ENCODE results near the gene MICB. TPM values are rescaled to one million over a fixed set of nuclear protein-coding genes. Genes with fewer than 3 reads are reported as not detected.

MICB gene
- 6.2 to 8.4 TPM (median 7.1 TPM) in 5 replicates for total RNA-seq (2022; extraction: Qiagen RNA extraction; ENCODE audit: low read depth)

DNA sequence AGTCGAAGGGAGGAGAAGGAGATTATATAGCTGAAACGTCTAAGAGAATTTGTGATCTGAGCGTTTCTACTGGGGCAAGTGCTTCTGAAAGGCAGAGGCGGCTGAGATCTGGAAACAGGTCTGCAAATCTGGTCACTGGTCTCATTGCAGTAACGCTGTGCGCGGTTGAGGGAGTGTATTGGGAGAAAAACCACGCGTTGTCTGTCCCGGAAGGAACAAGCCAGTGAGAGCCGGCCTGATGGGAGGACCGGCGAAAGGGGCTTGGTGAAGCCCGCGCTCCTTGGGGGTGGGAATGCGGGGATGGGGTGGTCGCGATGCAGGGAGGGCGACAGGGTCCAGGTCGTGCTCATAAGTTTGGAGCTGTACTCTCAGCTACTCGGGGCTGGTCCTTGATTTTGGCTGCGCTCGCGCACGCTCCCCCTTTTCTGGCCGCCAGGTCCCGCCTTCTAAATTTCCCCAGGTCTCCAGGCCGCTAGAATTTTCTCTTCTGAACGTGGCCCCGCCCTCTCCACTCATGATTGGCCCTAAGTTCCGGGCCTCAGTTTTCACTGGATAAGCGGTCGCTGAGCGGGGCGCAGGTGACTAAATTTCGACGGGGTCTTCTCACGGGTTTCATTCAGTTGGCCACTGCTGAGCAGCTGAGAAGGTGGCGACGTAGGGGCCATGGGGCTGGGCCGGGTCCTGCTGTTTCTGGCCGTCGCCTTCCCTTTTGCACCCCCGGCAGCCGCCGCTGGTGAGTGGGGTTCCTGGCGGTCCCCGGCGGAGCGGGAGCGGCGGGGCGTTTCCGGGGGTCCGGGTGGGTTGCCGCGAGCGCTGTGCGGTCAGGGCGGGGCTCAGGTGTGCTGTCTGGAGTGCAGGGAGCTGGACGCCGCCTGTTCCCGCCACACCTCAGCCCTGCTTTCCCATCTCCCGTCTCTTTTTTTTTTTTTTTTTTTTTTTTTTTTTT, at the start of gene MICB:
Gene MICB (plus strand): TSS at position 615 of the 946 bp plus-strand sequence. CDS start 49 bp downstream, at position 664.

DNA sequence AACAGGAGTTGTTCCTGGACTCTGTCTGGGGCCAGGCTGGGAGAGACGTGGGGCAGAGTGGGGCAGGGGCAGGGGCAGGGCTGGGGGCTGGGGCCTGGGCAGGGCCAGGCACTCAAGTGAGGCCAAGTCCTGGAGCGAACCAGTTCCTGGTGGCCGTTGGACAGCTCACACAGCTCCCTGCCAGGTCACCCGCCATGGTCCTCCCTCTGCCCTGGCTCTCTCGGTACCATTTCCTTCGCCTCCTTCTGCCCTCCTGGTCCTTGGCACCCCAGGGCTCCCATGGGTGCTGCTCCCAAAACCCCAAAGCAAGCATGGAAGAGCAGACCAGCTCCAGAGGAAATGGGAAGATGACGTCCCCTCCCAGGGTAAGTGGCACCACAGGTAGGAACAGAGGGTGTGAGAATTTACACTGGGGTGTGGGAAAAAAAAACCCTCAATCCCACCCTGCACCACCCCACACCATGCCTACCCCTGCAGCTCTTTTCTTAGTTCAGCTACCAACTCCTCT, 30.9 kb downstream of the MICB start, which contains the start of gene MCCD1:
Gene MCCD1 (plus strand): TSS at position 142 of the 508 bp plus-strand sequence. CDS start 53 bp downstream, at position 195.

DNA sequence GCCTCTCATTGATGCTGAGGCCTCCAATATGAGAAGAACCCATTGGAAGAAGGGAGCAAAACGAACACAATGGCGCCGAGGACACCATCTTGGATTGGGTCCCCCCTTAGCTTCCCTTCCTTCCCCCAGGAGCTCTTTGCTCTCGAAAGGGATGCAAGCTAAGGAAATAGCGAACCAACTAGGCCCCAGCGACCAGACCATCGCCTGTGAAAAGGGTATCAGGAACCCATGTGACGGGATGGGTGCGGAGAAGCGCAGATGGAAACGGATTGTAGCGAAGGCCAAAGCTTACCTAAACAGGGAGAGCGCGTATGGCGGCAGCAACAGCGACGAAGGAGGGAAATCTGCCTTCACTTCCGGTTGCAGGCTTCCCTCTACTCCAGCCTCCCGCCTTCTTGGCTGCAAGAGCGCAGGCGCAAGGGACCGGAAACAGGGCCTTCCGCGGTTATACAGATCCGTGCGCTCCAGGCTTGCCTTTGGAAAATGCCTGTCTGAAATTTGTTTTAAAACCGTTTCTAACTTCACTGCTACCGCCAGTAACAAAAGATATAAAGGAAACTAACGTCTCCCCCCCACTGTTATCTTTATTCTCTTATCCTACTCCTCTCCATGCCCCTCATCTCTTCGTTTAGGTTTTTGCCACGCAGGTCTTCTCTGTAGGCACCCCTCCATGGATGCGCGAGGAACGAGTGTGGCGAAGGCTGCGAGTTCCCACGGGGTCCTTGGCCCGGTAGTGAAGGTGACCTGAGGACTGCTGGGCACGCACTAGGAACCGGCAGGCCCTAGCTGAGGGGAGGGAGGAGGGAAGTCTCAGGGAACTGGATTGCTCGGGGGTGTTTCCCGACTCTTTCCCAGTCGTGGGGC, 43.9 kb downstream of the MICB start, which contains the start of gene DDX39B:
Gene DDX39B (minus strand): TSS at position 346 of the 864 bp plus-strand sequence. CDS start 1,471 bp downstream, outside the sequence.

DNA sequence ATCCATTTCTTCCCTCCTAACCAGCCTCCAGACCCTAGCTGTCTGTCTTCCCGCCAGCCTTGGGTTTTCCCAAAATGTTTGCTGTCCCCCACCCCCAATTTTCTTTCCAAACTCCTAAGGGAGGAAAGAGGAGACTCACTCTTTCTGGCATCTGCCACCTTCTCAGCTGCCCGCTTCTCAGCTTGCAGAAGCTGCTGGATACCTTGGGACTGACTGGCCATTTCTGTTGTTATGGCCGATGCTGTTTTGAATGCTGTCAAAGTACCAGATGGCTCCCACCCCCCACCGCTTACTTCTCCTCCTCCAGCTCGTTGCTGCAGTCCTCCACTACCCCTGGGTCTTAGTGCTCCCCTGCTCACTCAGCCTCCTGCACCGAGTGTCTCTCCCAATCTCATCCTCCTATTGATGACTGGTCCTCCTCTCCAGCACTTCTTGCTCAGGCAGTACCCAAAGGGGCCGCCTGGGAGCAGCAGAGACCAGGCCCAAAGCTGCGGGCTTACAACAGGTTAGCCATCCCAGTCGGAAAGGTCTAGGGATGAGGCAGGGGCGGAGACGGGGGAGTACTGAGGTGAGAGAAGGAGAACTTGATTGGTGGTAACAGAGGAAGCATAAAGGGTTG, 48.5 kb downstream of the MICB start, which contains the start of gene ATP6V1G2:
Gene ATP6V1G2 (minus strand): TSS at position 270 of the 619 bp plus-strand sequence. CDS start 49 bp downstream, at position 221.

DNA sequence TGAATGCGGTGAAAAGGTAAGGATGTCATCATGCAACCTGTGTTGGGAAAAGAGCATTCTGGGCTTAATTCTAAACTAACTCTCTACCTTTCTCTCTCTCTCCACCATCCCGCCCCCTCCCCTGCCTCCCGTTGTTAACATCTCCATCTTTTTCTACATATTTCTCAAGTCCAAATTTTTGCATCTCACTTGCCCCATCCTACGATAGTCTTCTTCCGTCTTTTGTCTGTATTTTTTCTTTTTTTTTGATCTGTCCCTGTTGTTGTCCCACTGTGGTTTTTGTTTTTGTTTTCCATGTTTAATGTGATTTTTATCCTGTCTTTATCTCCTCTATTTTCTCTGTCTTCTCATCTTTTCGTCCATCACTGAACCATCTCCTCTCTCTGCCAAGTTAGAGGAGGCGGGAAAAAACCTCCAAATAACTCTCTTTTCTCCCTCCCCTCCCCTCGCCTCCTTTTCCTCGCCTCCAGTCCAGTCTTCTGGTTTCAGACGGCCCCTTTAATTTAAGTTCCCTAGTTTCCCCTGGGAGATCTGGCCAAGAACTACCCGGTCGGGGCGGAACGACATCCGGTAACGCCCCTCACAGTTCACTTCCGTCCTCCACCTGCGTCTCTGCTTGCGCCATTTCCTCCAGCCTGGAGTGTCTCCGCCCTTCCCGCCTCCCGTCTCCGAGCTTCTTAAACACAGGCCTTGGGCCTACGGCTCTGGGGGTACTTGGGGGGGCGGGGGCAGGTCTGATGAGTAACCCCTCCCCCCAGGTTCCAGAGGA, 49.2 kb downstream of the MICB start, which contains the start of gene NFKBIL1:
Gene NFKBIL1 (plus strand): TSS at position 651 of the 769 bp plus-strand sequence. CDS start 87 bp downstream, at position 738.

Other genes with a start within 250 kb of the MICB start
- gene HLA-C, start 226.1 kb upstream of the MICB start, total RNA-seq (2022; extraction: Qiagen RNA extraction; ENCODE audit: low read depth) = 46.6 to 55.0 TPM (median 51.9 TPM) in 5 replicates
- gene HLA-B, start 141.0 kb upstream of the MICB start, total RNA-seq (2022; extraction: Qiagen RNA extraction; ENCODE audit: low read depth) = 19.9 to 38.0 TPM (median 25.5 TPM) in 5 replicates
- gene MICA, start 94.5 kb upstream of the MICB start, total RNA-seq (2022; extraction: Qiagen RNA extraction; ENCODE audit: low read depth) = 28.4 to 32.1 TPM (median 31.4 TPM) in 5 replicates
- not detected in 5 replicates for gene MCCD1, start 30.8 kb downstream of the MICB start, total RNA-seq (2022; extraction: Qiagen RNA extraction; ENCODE audit: low read depth)
- gene DDX39B, start 43.9 kb downstream of the MICB start, total RNA-seq (2022; extraction: Qiagen RNA extraction; ENCODE audit: low read depth) = 324 to 377 TPM (median 358 TPM) in 5 replicates
- 0.55 to 1.2 TPM (median 0.83 TPM) in 5 replicates for gene ATP6V1G2, start 48.5 kb downstream of the MICB start, total RNA-seq (2022; extraction: Qiagen RNA extraction; ENCODE audit: low read depth)
- 10.4 to 11.2 TPM (median 11.1 TPM) in 5 replicates for gene NFKBIL1, start 49.5 kb downstream of the MICB start, total RNA-seq (2022; extraction: Qiagen RNA extraction; ENCODE audit: low read depth)
- 0.17 to 0.34 TPM in 2 of 5 replicates, not detected in the others for gene LTA, start 74.1 kb downstream of the MICB start, total RNA-seq (2022; extraction: Qiagen RNA extraction; ENCODE audit: low read depth)
- gene TNF, start 77.4 kb downstream of the MICB start, total RNA-seq (2022; extraction: Qiagen RNA extraction; ENCODE audit: low read depth) = 0.16 TPM in 1 of 5 replicates, not detected in the others
- 0.21 to 0.65 TPM (median 0.29 TPM) in 4 of 5 replicates, not detected in the other for gene LTB, start 84.3 kb downstream of the MICB start, total RNA-seq (2022; extraction: Qiagen RNA extraction; ENCODE audit: low read depth)
- gene LST1, start 88.1 kb downstream of the MICB start, total RNA-seq (2022; extraction: Qiagen RNA extraction; ENCODE audit: low read depth) = 0.30 to 0.66 TPM in 2 of 5 replicates, not detected in the others
- not detected in 5 replicates for gene NCR3, start 94.9 kb downstream of the MICB start, total RNA-seq (2022; extraction: Qiagen RNA extraction; ENCODE audit: low read depth)
- gene AIF1, start 117.1 kb downstream of the MICB start, total RNA-seq (2022; extraction: Qiagen RNA extraction; ENCODE audit: low read depth) = not detected in 5 replicates
- gene PRRC2A, start 122.6 kb downstream of the MICB start, total RNA-seq (2022; extraction: Qiagen RNA extraction; ENCODE audit: low read depth) = 66.6 to 89.8 TPM (median 85.0 TPM) in 5 replicates
- gene BAG6, start 154.5 kb downstream of the MICB start, total RNA-seq (2022; extraction: Qiagen RNA extraction; ENCODE audit: low read depth) = 114 to 149 TPM (median 138 TPM) in 5 replicates
- gene APOM, start 157.7 kb downstream of the MICB start, total RNA-seq (2022; extraction: Qiagen RNA extraction; ENCODE audit: low read depth) = 2.6 to 4.5 TPM (median 3.1 TPM) in 5 replicates
- 10.6 to 12.7 TPM (median 12.1 TPM) in 5 replicates for gene C6orf47, start 162.6 kb downstream of the MICB start, total RNA-seq (2022; extraction: Qiagen RNA extraction; ENCODE audit: low read depth)
- gene GPANK1, start 166.9 kb downstream of the MICB start, total RNA-seq (2022; extraction: Qiagen RNA extraction; ENCODE audit: low read depth) = 8.2 to 10.4 TPM (median 9.7 TPM) in 5 replicates
- 167 to 186 TPM (median 177 TPM) in 5 replicates for gene CSNK2B, start 167.9 kb downstream of the MICB start, total RNA-seq (2022; extraction: Qiagen RNA extraction; ENCODE audit: low read depth)
- gene LY6G5B, start 171.8 kb downstream of the MICB start, total RNA-seq (2022; extraction: Qiagen RNA extraction; ENCODE audit: low read depth) = 3.6 to 5.4 TPM (median 4.3 TPM) in 5 replicates
- gene LY6G5C, start 182.9 kb downstream of the MICB start, total RNA-seq (2022; extraction: Qiagen RNA extraction; ENCODE audit: low read depth) = 1.3 to 2.5 TPM (median 1.7 TPM) in 5 replicates
- 12.8 to 19.4 TPM (median 18.7 TPM) in 5 replicates for gene ABHD16A, start 205.2 kb downstream of the MICB start, total RNA-seq (2022; extraction: Qiagen RNA extraction; ENCODE audit: low read depth)
- not detected in 5 replicates for gene LY6G6F, start 208.7 kb downstream of the MICB start, total RNA-seq (2022; extraction: Qiagen RNA extraction; ENCODE audit: low read depth)
- gene LY6G6D, start 217.2 kb downstream of the MICB start, total RNA-seq (2022; extraction: Qiagen RNA extraction; ENCODE audit: low read depth) = not detected in 5 replicates
- gene LY6G6C, start 223.6 kb downstream of the MICB start, total RNA-seq (2022; extraction: Qiagen RNA extraction; ENCODE audit: low read depth) = 0.14 TPM in 1 of 5 replicates, not detected in the others
- gene MPIG6B, start 225.2 kb downstream of the MICB start, total RNA-seq (2022; extraction: Qiagen RNA extraction; ENCODE audit: low read depth) = not detected in 5 replicates
- gene DDAH2, start 231.2 kb downstream of the MICB start, total RNA-seq (2022; extraction: Qiagen RNA extraction; ENCODE audit: low read depth) = 26.8 to 31.8 TPM (median 27.9 TPM) in 5 replicates
- 486 to 498 TPM (median 493 TPM) in 5 replicates for gene CLIC1, start 238.4 kb downstream of the MICB start, total RNA-seq (2022; extraction: Qiagen RNA extraction; ENCODE audit: low read depth)
- 10.5 to 13.8 TPM (median 12.5 TPM) in 5 replicates for gene MSH5, start 241.9 kb downstream of the MICB start, total RNA-seq (2022; extraction: Qiagen RNA extraction; ENCODE audit: low read depth)